Glomerular visceral epithelial cell (primary cell): ENCODE results near the gene SLC6A3.
A peak's percentile ranks its signal among the peaks of the same experiment; 100 is the strongest.
"Not testable (repeated sequence)": the region's sequence is repeated elsewhere in the genome, so short reads cannot be mapped to it uniquely, and the experiment has no call there.

Experiments
- DNase-seq: peaks from one replicate; pipeline ENCODE4 v3.0.0-alpha.2; 2016; ENCODE audit errors: extremely low spot score

The SLC6A3 gene

DNA sequence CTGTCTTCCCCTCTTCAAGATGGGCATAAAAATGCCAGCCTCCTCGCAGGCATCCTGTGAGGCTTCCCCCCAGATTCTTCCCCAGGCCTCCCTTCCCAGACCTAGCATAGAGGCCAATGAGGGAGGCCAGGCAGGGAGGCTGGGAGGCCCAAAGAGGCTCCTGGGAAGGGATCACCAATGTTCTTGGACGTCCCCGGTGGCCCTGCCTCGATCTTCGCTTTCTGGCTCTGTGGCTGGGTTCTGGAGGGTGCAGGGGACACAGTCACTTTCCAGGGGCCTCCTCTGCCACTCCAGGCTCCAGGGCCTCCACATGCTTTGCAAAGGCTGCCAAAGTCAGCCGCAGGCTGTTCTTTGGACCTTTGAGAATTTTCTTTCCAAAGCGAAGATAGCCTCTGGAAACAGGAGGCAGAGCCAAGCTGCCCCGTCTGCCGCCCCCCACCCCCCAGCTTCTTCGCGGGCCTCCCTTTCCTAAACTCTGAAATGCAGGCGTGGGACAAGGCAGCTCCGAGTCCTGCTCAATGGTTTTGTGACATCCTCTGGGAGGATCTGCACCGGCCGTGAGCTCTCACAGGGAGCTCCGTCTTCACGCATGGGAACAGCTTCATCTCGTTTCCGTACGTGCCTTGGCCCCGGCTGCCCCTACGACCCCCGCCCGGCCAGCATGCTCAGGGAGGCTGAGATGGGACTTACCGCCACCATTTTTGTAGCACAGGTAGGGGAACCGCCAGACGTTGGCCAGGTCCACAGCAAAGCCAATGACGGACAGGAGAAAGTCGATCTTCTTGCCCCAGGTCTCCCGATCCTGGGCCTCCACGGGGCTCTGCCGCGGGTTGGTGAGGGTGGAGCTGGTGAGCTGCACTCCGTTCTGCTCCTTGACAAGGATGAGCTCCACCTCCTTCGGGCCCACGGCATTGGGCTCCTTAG, 2.8 kb downstream of the SLC6A3 start:
- DNase-seq: no peak

DNA sequence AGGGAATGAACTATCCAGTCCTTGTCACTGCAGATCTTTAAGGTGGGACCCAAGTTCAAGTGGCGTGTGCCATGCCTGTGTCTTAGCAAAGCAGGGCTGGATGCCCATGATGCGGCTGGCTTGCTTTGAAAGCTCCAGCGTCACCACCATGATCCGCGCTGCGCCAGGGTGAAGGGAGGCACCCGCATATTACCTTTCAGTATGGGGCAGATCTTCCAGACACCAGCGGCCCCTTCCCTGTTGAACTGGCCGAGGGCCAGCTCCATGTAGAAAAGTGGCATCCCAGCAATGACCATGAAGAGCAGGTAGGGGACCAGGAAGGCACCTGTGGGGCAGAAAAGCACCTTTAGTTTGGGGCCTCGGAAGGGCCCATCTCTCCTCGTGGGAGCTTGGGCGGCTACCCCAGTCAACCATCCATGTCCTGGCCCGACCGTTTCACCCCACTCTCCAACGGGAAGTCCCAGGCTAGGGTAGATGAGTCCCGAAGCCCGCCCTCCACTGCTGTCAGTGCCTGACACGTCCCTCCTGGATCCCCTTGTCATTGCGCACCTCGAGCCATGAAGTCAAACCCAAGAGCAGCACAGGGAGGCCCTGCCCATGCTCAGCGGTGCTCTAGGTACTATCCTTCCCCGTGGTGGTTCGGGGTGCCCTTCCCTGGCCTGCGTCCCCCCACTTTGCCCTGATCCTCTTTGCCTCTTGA, 3.9 kb downstream of the SLC6A3 start:
- no peak for DNase-seq

DNA sequence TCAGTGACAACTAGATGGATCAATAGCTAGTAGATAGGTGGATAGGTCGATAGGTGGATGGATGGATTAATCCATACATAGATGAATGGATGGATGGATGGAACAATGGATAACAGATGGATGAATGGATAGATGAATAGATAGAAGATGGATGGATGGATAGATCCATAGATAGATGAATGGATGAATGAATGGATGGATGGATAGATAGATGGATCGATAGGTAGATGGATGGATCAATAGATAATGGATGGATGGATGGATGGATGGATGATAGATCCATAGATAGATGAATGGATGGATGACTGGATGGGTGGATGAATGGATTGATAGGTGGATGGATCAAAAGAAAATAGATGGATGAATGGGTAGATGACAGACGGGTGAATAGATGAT, 5.1 kb downstream of the SLC6A3 start:
- no peak for DNase-seq

DNA sequence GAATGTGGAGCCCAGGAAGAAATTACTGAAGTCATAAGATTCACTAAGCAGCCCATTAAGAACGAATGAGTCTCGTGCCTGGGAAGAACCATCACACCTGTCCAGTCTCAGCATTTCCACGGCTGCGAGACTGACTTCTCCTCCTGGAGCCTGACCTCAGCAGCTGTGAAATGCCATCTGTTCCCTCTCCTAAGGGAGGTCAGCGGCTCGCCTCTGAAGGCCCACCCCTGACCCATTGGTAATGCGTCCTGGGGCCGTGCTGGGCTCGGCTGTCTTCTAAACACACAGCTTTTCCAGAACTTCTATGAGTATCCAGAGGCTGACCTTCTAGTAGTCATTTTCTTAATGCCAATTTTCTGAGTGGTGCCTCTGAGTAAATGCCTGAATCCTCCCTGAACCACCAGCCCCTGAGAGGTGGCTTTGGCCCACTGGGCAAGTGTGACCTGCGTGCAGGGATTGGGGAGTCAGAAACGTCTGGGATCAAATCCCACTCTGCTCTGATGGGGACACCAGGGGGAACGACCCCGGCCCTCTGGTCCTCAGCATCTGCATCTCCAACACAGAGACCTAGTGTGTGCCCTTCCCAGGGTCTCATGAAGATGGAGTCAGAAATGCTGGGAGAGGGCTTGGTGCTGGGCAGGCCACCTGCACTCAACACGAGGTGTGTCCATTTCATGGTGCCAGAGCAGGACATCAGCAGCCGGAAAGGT, 5.7 kb downstream of the SLC6A3 start:
- no peak for DNase-seq

DNA sequence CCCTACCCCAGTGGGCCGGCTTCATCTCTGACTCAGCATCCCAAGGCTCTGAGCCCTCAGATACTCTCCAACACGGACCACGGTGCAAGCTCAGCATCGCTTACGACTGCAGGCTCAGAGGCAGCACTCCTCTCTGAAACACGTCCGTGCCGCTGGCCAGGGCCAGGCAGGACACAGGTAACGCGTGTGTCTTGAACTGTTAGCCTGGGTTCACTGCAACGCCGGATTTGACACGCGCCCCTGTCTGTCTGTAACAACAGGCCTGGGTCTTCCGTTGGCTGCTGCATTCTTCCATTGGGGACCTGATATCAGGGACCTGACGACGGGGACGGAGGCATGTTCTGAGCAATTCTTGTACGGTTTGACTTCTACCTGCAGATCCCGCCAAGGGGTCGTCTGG, 6.4 kb downstream of the SLC6A3 start:
- DNase-seq: no peak

DNA sequence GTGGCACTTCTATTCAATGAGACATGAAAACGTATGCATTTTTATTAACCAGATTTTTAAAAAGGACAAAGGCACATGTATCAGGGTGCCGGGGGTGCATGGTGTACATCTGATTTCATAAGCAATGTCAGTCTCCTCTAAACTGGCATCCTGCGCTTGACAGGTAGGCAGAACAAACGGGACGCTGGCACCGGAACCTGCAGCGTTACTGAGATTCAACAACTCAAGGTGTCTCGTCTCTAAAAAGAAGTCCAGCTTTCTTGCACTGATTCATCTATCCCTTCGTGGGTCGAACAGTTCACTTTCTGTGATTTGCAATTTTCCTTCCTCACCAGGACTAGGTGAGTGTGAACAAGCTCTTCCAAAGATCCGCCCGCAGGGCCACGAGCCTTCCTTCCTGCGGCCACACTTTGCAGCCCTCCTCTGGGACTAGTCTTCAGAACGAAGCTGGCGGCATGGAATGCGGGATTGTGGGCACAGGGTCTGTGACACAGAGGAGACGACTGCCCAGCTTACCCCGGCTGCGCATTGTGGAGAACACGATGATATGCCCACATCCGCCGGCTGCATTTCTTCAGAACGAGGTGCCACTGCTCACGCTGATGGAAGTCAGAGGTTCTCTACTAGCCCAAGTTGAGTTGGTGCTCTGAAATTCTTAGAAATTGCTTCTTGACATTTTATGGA, 7.2 kb downstream of the SLC6A3 start:
- DNase-seq: no peak

DNA sequence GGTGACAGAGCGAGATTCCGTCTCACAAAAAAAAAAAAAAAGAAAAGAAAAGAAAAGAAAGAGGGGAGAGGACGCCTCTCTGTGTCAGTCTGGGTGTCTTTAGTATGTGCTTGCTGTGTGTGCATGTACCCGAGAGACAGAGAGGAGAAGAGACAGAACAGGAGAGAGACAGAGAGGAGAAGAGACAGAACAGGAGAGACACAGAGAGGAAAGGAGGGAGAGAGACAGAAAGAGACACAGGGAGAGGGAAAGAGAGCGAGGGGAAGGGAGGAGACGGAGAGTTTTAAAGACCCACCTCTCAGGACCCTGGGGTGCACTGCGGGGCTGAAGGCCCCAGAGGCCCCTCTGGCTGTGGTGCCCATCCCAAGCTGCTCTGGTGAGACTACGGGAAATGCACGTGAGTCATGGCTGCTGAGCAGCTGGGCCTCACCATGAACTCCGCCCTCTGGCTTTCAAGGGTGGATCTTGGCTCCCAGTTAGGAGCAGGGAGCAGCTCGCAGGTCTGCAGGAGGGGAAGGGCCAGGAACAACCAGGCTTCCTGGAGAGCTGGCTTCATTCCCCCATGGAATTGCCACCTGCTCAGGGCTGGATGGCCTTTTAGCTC, 7.9 kb downstream of the SLC6A3 start:
- peak; percentile 47 for DNase-seq

DNA sequence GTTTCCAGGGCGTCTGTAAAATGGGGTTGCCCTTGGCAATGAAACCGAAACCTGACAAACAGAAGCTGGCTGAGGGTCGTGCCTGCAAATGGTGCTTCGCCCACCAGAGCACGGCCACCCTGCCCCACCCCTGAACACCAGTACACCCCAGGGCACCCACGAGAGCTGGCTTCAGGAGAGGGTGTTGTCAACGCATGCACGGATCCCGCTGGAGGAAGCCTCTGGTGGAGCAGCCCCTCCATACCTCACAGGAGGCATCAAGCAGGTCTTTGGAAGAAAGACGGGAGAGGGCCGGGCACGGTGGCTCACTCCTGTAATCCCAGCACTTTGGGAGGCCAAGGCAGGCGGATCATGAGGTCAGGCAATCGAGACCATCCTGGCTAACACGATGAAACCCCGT, 8.6 kb downstream of the SLC6A3 start:
- DNase-seq: no peak

DNA sequence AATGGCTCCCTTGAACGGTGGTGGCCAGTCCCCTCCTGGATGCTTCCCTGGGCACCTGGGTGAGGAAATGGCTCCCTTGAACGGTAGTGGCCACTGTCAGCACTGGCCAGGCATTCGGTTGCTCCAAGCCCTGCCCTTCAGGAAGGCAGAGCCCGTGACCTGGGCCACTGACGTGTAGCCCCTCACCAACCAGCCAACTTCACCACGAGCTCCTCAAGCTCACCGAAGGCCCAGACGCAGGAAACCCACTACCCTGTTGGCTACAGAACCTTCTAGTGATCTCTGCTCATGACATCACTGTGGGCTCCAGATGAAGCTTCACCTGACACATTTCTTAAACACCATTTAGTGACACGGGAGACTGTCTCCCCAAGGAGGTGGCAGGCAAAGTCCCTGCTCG, 9.2 kb downstream of the SLC6A3 start:
- DNase-seq: no peak

DNA sequence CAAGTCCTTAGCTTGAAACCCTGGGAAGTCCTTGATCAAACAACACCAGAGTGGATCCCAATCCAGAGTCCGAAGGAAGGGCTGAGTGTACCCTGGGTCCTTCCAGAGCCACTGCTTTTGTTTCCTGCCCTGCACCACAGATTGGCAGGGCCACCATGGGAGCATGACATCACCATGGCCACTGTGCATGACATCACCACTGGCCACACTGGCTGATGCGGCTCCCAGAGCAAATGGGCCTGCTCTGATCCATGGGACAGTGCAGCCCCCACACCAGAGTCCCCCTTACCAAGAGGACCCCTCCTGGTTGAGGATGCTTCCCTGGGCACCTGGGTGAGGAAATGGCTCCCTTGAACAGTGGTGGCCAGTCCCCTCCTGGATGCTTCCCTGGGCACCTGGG, 9.9 kb downstream of the SLC6A3 start:
- DNase-seq: no peak

DNA sequence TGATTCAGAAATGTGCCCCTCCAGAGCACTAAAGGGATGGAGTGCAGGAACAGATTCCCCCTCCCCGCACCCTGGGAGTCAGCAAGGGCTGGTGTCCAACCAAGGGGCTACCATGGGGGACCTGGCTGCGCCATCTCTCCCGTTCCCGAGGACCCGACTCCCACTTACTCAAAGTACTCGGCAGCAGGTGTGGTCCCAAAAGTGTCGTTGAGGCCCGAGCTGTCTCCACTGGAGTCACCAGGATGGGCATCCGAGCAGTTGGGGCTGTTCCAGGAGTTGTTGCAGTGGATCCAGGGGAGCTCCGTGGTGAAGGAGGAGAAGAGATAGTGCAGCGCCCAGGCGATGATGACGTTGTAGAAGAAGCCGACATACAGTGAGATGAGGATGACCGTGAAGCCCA, 12.9 kb downstream of the SLC6A3 start:
- no peak for DNase-seq

DNA sequence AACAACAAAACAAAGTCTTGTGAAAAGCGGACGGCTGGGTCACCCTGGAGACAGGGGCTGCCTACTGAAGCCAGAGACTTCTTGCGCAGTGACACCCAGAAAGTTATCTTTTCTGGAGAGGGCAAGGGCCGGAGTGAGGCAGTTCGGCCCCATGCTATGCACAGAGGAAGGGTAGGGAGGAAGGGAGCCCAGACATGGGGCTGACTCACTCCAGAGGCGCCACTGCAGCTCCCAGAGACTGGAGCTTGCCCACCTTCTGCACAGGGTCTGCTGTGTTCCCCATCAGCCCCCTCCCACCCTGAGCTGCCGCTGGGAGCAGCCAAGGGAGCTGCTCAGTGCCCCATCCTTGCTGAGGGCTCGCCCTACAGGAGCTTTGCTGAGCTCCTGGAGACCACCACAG, 13.3 kb downstream of the SLC6A3 start:
- DNase-seq: no peak

DNA sequence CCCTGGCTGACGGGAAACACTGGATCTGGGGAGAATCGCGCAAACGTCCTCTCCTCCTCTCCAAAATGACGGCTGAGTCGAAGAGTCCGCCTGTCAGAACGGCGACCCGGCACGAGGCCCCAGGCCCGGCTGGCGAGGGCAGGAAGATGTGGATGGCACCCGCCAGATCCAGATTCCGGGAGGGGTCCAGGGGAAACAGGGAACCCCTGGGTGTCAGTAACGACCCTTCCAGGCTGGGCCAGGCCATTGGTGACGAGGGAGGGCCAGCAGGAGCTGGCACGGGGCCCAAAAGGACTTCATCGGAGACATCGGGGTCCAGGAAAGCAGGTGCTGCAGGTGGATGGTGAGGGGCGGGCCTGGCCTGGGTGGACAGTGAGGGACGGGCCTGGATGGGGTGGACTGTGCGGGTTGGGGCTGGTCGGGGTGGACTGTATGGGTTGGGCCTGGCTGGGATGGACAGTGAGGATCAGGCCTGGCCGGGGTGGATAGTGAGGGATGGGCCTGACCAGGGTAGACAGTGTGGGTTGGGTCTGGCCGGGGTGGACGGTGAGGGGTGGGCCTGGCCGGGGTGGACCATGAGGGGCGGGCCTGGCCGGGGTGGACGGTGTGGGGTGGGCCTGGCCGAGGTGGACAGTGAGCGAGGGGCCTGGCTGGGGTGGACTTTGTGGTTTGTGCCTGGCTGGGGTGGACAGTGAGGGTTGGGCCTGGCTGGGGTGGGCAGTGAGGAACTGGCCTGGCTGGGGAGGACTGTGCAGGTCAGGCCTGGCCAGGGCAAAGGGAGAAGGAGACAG, 14.0 kb downstream of the SLC6A3 start:
- no peak for DNase-seq

DNA sequence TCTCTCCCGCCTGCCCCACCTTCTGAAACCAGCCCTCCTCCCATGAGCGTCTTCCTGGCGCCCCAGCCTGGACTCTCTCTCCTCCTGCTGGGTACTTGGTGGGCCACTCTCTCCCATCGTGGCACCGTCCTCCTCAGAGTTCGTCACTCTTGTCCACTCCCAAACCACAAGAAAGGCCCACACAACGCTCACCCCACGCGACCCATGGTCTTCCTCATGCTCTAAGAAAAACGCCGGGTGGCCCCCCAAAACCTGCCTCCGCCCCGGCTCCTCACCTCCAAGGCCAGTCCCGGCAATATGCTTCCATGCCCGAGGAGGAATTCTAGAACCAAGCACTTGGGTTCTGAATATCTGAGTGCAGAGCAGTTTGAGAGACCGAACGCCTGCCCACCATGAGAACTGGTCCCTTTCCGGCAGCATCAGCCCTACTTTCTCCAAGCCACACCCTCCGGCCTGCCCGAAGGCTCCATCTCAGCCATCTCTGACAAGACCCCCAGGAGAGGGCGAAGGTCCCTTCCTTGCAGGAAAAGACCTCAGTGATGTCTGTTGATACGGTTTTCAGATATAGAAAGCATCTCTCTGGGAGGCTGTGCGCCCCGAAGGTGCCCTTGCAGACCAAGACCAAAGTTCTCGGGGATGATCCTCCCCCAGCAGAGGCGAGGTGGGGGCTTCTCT, 15.0 kb downstream of the SLC6A3 start:
- DNase-seq: no peak

DNA sequence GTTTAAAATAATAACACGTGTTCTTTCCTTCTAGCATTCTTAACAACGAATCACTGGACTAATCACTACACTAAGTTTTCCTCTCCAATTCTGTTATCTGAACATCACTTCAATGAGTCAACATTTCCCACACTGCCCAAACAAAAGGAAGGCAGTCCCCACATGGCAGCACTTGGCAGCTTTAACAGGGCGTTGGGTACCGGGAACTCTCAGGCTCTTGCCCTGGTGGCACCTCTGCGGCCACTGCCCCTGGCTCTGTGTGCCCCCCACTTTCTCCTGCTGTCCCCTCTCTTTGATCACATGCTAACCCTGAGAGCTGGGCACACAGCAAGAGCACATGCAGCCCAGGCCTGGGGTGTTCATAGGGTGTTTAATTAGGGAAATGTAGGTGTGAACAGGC, 15.7 kb downstream of the SLC6A3 start:
- DNase-seq: no peak

DNA sequence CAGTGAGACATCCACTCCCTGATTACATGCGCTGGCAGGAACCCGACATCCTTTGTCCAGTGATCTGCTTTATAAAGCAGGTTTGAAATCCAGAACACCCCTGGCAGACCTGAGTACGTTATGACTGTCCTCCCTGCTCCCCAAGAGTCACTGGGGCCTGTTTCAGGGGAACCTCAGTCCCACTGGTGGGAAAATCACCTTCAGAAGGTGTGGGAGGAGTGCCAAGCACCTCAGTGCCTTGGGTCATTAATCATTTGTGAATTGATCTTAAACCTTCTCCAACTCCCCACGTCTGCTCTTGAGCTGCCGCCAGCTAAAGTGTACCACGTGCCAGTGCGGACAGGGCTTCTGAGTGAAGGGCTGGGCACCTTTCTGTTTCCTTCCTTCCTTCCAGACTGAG, 16.2 kb downstream of the SLC6A3 start:
- DNase-seq: no peak

DNA sequence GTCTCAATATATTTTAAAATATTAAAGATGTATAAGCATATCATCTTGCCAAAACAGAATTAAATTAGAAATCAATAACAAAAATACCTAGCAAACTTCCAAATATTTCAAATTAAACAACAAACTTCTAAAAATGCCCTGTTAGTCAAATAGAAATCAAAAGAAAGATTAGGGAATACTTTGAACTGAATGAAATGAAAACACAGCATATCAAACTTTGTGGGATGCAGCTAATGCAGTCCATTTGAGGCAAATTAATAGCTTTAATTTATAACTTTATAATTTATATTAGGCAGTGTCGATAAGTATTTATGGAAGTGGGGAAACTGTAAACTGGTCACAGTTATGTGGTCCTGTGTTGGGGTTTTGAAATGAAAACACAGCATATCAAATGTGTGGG, 17.1 kb downstream of the SLC6A3 start:
- DNase-seq: no peak

DNA sequence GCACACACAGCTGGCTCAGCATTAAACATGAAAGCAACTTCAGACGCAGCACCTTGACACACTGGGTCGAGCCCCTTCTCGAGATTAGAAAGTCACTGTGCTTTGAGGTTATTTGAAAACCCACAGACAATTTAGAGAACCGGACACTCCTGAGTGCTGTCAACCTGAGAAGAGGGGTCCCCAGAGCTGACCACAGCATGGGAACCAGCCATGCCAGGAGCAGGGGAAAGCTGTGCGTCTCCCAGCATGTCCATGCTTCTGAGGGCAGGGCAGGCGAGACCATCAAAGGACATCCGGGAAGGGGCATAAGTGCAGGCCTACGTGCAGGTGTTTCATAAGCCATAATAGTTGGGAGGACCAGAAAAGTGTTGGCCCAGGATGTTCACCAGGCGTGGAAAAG, 20.5 kb downstream of the SLC6A3 start:
- DNase-seq: no peak

DNA sequence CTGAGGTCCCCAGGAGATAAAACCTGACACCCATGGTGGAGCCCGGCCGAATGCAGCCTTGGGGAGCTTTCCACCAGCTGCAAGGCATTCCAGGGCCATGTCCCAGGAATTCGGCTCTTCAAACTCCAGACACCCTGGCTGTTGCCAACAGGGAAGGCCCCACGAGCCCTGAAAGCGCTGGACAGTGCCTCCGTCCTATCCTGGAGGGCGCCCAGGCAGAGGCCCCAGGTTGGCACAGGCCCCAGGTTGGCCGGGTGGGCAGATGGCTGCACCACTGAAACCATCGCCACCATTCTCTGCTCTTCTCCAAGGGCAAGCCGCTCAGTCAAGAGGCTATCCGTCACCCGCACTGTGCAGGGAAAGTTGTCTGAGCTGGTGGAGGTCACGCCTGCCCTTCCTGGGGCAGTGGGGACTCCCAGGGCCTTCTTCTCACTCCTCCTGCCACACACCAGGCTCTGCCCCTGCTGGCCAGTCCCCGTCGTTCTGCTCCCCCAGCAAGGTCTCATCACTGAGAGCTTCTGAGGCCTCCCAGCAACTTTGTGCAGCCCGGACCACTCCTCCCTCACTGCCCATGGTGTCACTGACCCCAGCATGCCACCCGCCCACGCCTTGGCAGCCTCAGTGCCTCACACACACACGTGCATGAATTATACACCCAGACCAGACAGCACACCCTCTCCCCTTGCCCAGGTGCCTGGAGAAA, 21.2 kb downstream of the SLC6A3 start:
- DNase-seq: no peak

DNA sequence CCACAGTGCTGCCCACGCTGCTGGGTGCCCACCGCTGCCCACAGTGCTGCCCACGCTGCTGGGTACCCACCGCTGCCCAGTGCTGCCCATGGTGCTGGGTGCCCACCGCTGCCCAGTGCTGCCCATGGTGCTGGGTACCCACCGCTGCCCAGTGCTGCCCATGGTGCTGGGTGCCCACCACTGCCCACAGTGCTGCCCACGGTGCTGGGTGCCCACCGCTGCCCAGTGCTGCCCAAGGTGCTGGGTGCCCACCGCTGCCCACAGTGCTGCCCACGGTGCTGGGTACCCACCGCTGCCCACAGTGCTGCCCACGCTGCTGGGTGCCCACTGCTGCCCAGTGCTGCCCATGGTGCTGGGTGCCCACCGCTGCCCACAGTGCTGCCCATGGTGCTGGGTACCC, 22.7 kb downstream of the SLC6A3 start:
- not testable (repeated sequence) for DNase-seq
